Erythroblast (primary cell): ENCODE measurements around the gene ALDH1L2.

Experiments used
- GATA1 ChIP-seq: IDR thresholded peaks from 2 replicates; pipeline ENCODE4 v1.6.1; 2011; ENCODE audit warnings: low read depth, mild to moderate bottlenecking, control low read depth, low read length, moderate library complexity
- POLR2A ChIP-seq: IDR thresholded peaks from 2 replicates; pipeline ENCODE4 v1.6.1; 2011; ENCODE audit warnings: mild to moderate bottlenecking, low read length

DNA sequence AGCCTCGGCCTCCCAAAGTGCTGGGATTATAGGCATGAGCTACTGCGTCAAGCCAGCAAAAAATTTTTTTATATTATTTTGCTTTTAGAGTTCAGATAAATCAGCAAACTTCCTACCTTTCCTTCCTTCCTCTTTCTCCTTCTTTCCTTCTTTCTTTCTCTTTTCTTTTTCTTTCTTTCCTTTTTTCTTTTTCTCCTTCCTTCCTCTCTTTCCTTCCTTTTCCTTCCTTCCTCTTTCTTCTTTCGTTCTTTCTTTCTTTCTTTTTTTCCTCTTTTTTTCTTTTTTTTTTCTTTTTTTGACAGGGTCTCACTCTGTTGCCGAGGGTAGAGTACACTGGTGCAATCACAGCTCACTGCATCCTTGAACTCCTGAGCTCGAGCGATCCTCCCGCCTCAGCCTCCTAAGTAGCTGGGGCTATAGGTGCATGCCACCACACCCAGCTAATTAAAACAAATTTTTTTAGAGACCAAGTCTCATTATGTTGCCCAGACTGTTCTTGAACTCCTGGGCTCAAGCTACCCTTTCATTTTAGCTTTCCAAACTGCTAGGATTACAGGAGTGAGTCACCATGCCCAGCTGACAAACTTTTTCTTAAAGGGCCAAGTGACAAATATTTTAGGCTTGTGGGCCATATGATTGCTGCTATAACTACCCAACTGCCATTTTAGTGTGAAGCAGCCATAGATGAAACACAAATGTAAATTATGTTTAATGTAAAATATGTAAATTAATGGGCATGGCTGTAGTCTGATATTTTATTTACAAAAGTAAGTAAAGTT is 16.1 kb upstream of the ALDH1L2 start:
- TF ChIP-seq POLR2A: no peak
- no peak for TF ChIP-seq GATA1
